Mucosa of stomach (tissue), 1 donor: ENCODE measurements around the gene CHD5.

Source experiments
- H3K27me3 ChIP-seq: one replicate; pipeline ENCODE4 v1.7.0; 2013; ENCODE audit warnings: mild to moderate bottlenecking, low read length; ENCODE audit not compliant: control insufficient read depth, insufficient read depth
- H3K36me3 ChIP-seq: one replicate; pipeline ENCODE4 v1.7.0; 2013; ENCODE audit warnings: low read length; ENCODE audit not compliant: control insufficient read depth, insufficient read depth
- H3K4me1 ChIP-seq: one replicate; pipeline ENCODE4 v1.7.0; 2013; ENCODE audit warnings: mild to moderate bottlenecking, low read length; ENCODE audit not compliant: control insufficient read depth, insufficient read depth
- H3K4me3 ChIP-seq: one replicate; pipeline ENCODE4 v1.7.0; 2013; ENCODE audit warnings: low read length
- H3K9ac ChIP-seq: one replicate; pipeline ENCODE4 v1.7.0; 2013; ENCODE audit warnings: mild to moderate bottlenecking, low read length, moderate library complexity
- H3K9me3 ChIP-seq: one replicate; pipeline ENCODE4 v1.7.0; 2013; ENCODE audit warnings: mild to moderate bottlenecking, low read length, moderate library complexity; ENCODE audit not compliant: control insufficient read depth
- donor health status: Pancreatic carcinoma.

Gene CHD5

DNA sequence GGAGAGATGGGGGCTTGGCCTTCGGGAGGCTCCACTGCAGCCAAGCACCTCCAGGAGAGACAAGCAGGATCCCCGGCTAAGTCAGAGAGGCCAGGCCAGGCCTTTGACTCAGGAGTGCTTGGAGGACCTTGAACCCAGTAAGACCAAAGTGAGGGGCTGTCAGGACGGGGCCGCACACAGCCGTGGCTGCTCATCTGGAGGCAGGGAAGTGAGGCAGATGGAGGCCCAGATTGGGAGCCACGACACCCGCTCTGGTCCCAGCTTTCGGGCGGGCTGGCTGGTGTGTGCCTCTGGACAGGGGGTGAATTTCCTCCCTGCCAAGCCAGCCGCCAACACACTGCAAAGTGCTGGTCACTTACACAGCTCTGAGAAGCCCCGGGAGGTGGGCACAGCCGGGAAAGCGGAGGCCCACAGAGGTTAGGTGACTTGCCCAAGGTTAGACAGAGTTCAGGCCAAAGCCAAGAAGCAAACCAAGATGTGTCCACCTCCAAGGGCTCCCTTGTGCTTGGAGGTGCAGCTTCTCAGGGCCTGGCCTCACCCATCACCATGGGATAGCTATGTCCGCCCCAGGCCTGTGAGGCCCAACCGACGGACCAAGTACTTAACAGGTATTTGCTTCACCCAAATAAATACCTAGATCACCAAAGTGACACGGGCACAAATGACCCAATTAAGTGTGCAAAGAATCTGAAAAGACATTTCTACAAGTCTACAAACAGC is 58.3 kb downstream of the CHD5 start:
- H3K4me1 ChIP-seq = no peaks in the 10 kb centered on the region
- no peak overlapping the region for H3K4me3 ChIP-seq
- H3K9me3 ChIP-seq = no peaks in the 10 kb centered on the region
- H3K36me3 ChIP-seq = no peaks in the 10 kb centered on the region
- no peak overlapping the region for H3K9ac ChIP-seq
- no peaks in the 10 kb centered on the region for H3K27me3 ChIP-seq

DNA sequence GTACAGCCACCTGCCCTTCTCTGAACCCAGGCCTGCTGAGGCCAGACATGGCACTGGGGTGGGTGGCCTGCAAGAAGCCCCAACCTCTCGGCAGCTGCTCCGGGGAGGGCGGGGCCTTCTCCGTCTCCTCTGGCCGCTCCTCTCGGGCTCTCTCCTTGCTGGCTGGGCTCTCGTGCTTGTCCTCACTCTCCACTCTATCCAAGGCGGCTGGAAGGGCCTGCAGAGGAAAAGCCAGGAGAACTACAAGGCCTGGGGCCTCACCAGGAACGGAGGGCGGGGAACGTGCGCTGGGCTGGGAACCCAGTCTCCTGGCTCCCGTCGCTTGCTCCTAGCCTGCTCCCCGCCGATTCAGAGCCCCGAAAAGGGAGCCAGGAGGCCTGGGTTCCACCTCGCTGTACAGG is 59.1 kb downstream of the CHD5 start:
- Histone ChIP-seq H3K27me3 (no peaks in the 10 kb centered on the region), H3K9me3 (no peaks in the 10 kb centered on the region), H3K36me3 (no peaks in the 10 kb centered on the region), H3K4me3 (no peak overlapping the region), H3K9ac (no peak overlapping the region), H3K4me1 (no peaks in the 10 kb centered on the region)

DNA sequence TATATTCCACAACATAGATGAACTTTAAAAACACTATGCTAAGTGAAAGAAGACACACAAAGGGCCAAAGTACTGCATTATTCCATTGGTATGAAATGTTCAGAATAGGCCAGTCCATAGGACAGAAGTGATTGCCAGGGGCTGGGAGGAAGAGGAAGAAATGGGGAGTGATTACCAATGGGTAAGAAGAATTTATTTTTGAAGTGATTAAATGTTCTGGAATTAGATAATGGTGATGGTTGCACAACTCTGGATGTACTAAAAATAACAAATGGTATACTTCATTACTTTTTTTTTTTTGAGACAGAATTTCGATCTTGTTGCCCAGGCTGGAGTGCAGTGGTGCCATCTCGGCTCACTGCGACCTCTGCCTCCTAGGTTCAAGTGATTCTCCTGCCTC is 61.7 kb downstream of the CHD5 start:
- Histone ChIP-seq H3K36me3 (no peaks in the 10 kb centered on the region), H3K27me3 (no peaks in the 10 kb centered on the region), H3K9me3 (no peaks in the 10 kb centered on the region), H3K4me1 (no peaks in the 10 kb centered on the region), H3K4me3 (no peak overlapping the region), H3K9ac (no peak overlapping the region)

DNA sequence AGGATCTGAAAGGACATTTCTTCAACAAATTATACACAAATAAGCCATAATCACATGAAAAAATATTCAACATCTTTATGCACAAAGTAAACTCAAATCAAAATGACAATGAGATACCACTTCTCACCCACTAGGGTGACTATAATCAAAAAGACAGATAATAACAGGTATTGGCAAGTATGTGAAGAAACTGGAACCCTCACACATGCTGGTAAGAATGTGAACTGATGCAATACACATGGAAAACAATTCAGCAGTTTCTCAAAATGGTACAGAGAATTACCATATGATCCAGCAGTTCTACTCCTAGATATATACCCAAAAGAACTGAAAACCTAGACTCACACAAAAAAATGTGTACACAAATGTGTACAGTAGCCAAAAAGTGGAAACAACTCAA is 62.5 kb downstream of the CHD5 start:
- H3K9me3 ChIP-seq = no peaks in the 10 kb centered on the region
- no peaks in the 10 kb centered on the region for H3K36me3 ChIP-seq
- H3K27me3 ChIP-seq = no peaks in the 10 kb centered on the region
- H3K4me1 ChIP-seq = no peaks in the 10 kb centered on the region
- no peak overlapping the region for H3K4me3 ChIP-seq
- H3K9ac ChIP-seq = no peak overlapping the region

DNA sequence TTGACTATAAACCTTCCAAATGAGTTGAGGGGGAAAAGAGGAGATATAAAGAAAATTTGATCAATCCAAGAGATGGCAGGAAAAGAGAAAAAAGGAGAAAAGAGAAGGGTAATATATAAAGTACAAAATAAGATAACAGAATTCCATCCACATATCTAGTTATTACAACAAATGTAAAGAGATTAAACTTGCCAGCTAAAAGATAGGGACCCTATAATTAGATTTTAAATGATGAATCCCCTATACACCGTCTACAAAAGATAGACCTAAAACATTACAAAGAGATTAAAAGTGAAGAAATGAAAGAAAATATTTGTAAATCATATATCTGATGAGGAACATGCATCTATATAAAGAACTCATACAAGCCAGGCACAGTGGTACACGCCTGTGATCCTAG is 63.1 kb downstream of the CHD5 start:
- Histone ChIP-seq H3K9me3 (no peaks in the 10 kb centered on the region), H3K27me3 (peaks cover 4% of the 10 kb centered on the region), H3K36me3 (no peaks in the 10 kb centered on the region), H3K9ac (no peak overlapping the region), H3K4me3 (no peak overlapping the region), H3K4me1 (no peaks in the 10 kb centered on the region)

DNA sequence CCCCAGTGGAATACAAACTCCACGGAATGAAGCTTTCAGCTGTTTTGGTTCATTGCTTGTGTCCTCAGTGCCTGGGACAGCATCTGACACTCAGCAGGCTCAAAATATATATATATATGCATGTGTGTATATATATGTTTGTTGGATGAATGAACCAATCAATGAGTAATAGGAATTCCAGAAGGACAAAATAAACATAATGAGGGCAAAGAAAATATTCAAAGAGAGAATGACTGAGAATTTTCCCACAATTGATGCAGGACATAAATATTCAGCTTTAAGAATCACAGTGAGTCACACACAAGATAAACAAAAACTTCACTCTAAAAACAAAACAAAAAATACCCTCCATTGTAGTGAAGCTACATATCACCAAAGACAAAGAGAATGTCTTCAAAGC is 64.0 kb downstream of the CHD5 start:
- Histone ChIP-seq H3K27me3 (peaks cover 7% of the 10 kb centered on the region), H3K4me3 (no peak overlapping the region)

DNA sequence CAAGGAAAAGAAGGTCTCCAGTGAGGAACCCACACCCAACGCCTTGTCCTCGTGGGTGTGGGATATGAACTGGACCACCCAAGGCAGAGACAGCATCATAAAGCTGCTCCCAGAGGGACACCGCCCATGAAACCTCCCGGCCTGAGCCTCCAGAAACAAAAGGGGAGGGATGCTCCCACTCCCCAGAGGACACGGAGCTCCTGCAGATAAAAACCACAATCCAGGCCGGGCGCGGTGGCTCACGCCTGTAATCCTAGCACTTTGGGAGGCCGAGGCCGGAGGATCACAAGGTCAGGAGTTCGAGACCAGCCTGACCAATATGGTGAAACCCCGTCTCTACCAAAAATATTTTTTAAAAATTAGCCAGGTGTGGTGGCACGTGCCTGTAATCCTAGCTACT is 66.4 kb downstream of the CHD5 start:
- Histone ChIP-seq H3K9ac (no peak overlapping the region), H3K4me1 (no peaks in the 10 kb centered on the region), H3K9me3 (no peaks in the 10 kb centered on the region), H3K4me3 (no peak overlapping the region), H3K36me3 (no peaks in the 10 kb centered on the region), H3K27me3 (peaks cover 7% of the 10 kb centered on the region)

More for the DNA sequence above, 64.0 kb downstream of the CHD5 start:
- H3K9ac ChIP-seq = no peak overlapping the region
- H3K36me3 ChIP-seq = no peaks in the 10 kb centered on the region
- no peaks in the 10 kb centered on the region for H3K9me3 ChIP-seq
- H3K4me1 ChIP-seq = no peaks in the 10 kb centered on the region

DNA sequence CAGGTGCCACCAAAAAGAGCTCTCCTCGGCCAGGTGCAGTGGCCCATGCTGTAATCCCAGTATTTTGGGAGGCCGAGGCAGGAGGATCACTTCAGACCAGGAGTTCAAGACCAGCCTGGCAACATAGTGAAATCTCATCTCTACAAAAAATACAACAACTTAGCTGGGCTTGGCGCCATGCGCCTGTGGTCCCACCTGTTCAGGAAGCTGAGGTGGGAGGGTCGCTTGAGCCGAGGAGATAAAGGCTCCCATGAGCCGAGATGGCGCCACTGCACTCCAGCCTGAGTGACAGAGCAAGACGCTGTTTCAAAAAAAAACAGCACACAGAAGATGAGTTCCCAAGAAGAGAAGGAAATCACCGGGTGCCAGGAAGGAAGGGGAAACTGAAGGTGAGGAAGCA is 67.0 kb downstream of the CHD5 start:
- no peaks in the 10 kb centered on the region for H3K4me1 ChIP-seq
- no peak overlapping the region for H3K9ac ChIP-seq
- H3K36me3 ChIP-seq = no peaks in the 10 kb centered on the region
- H3K27me3 ChIP-seq = peaks cover 7% of the 10 kb centered on the region
- H3K4me3 ChIP-seq = no peak overlapping the region
- no peaks in the 10 kb centered on the region for H3K9me3 ChIP-seq

DNA sequence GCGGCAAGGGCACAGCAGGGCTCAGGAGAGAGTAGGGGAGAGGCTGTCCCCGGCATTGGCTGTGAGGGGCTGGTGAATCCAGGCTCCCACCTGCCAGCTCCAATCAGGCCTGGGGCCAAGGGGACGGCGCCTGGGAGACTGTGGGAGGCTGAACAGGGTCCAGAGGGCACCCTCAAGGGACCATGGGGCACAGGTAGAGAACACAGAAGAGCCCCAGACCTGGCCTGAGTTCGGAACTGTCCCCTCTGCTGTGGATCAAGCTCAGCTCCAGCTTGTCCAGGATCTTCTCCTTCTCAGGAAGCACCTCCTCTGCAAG is 67.5 kb downstream of the CHD5 start:
- Histone ChIP-seq H3K9ac (no peak overlapping the region), H3K4me3 (no peak overlapping the region), H3K9me3 (no peaks in the 10 kb centered on the region), H3K36me3 (no peaks in the 10 kb centered on the region), H3K4me1 (no peaks in the 10 kb centered on the region), H3K27me3 (peaks cover 7% of the 10 kb centered on the region)

DNA sequence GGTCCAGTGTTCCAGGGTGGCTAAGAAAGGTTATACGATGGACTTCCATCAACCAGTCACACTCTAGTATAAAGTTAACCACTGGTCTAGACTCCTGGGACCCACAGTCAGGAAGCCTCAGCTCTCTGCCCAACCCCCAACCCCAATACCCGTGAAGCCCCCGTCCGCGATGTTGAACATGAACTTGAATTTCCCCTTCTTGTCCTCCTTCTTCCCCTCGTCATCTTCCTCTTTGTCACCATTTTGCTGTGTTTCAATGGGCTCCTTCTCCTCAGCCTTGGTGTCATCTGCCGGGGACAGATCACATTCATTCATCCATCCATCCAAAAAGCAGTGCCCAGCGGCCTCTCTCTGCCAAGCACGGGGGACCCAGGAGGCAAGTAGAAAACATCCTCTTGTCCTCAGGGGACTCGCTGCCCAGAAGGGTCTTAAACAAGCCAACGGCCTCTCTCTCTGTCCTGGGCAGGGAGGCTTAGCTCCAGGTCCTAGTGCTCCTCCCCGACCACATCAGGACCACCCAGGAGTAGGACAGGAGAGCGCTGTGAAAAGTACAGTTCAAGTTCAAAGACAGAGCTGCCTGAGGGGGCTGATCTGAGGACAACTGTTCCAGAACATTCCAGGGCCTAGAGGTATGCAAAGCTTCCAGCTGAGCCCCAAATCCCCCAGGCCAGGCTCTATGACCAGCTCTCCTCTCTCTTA is 68.0 kb downstream of the CHD5 start:
- no peak overlapping the region for H3K9ac ChIP-seq
- H3K9me3 ChIP-seq = no peaks in the 10 kb centered on the region
- no peaks in the 10 kb centered on the region for H3K36me3 ChIP-seq
- H3K27me3 ChIP-seq = peaks cover 7% of the 10 kb centered on the region
- H3K4me3 ChIP-seq = no peak overlapping the region
- no peaks in the 10 kb centered on the region for H3K4me1 ChIP-seq

DNA sequence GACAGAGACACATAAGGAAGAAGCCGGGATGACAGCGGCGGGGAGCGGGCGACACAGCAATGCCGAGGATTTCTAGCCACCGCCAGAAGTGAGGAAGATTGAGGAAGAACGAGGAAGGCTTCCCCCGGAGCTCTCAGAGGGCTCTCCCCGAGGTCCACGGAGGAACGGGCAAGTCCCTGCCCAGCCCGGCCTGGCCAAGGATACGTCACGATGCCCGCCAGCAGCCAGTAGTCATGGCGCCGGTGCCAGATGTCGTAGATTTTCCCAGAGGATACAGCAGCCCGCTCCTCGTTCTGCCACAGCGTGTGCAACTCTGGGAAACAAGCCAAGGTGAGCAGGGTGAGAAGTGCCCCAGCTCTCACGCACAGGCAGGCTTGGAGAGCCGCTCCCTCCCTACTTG is 68.5 kb downstream of the CHD5 start:
- H3K9me3 ChIP-seq = no peaks in the 10 kb centered on the region
- H3K4me1 ChIP-seq = no peaks in the 10 kb centered on the region
- no peaks in the 10 kb centered on the region for H3K36me3 ChIP-seq
- H3K9ac ChIP-seq = no peak overlapping the region
- peaks cover 7% of the 10 kb centered on the region for H3K27me3 ChIP-seq
- no peak overlapping the region for H3K4me3 ChIP-seq

DNA sequence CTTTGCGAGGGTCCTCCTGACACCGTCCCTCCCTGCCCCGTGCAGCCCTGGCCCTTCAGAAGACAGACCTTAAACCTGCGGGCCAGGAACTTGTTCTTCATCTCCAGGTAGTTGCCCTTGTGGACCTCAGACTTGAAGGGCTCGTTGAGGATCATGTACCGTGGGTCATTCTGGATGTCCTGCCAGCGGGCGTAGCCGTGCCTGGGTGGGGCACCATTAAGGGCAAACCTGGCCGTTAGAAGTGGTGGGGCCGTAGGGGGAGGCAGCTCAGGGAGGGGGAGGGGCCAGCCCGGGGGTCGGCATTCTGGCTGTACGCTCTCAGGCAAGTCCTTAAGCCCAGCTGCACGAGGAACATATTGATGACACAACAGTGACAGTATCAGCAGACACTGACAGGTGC is 69.8 kb downstream of the CHD5 start:
- Histone ChIP-seq H3K36me3 (no peaks in the 10 kb centered on the region), H3K4me3 (no peak overlapping the region), H3K9ac (no peak overlapping the region), H3K27me3 (peaks cover 11% of the 10 kb centered on the region), H3K4me1 (no peaks in the 10 kb centered on the region), H3K9me3 (no peaks in the 10 kb centered on the region)
